Upper lobe of left lung (tissue), 6 donors: Measurements from ENCODE around the gene SYPL2. TPM values are rescaled to one million over a fixed set of nuclear protein-coding genes. Genes with fewer than 3 reads are reported as not detected.
A peak's percentile ranks its signal among the peaks of the same experiment; 100 is the strongest.

ENCODE experiments used
- ATAC-seq, 2 donors: fragments of 200-7000 bp; cut with Tn5 transposase; one replicate each; pipeline ENCODE4 v1.9.1; 2022; ENCODE audit warnings: mild to moderate bottlenecking in 2 of 2, moderate library complexity in 2 of 2; ENCODE audit not compliant: low FRiP score in 2 of 2
- DNase-seq, 2 donors: peaks; one replicate each; pipeline ENCODE4 v3.0.0-alpha.2; 2019 to 2020
- H3K27ac ChIP-seq, 4 donors: fragments of 200-600 bp; sonication (generic); one replicate each; pipeline ENCODE4 v1.5.1; 2016 to 2019
- H3K27me3 ChIP-seq, 4 donors: fragments of 200-600 bp; sonication (generic); one replicate each; pipeline ENCODE4 v1.5.1; 2017 to 2019
- H3K36me3 ChIP-seq, 4 donors: fragments of 200-600 bp; sonication (generic); one replicate each; pipeline ENCODE4 v1.5.1; 2016 to 2019
- H3K4me1 ChIP-seq, 4 donors: fragments of 200-600 bp; sonication (generic); one replicate each; pipeline ENCODE4 v1.5.1; 2018 to 2019
- H3K4me3 ChIP-seq, 4 donors: fragments of 200-600 bp; sonication (generic); one replicate each; pipeline ENCODE4 v1.5.1; 2017 to 2019; ENCODE audit warnings: mild to moderate bottlenecking in 2 of 4, moderate library complexity in 1 of 4
- H3K9me3 ChIP-seq, 4 donors: fragments of 200-600 bp; sonication (generic); one replicate each; pipeline ENCODE4 v1.5.1; 2018 to 2019
- CTCF ChIP-seq, 6 experiments: fragments of 450-650 bp in 4 of 6; fragments of 200-600 bp in 2 of 6; sonication (generic) in 2 of 6; IDR thresholded peaks; one replicate each; pipeline ENCODE4 v1.5.1; 2016 to 2019; ENCODE audit warnings: antibody characterized with exemption in 6 of 6
- EP300 ChIP-seq, 4 donors: sonication (generic); formaldehyde crosslinking; IDR thresholded peaks; one replicate each; pipeline ENCODE4 v1.5.1; 2017; ENCODE audit warnings: antibody characterized with exemption in 4 of 4, control low read depth in 2 of 4
- POLR2A ChIP-seq, 4 donors: fragments of 450-650 bp; IDR thresholded peaks; one replicate each; pipeline ENCODE4 v1.5.1; 2016 to 2017; ENCODE audit warnings: antibody characterized with exemption in 4 of 4, mild to moderate bottlenecking in 2 of 4
- POLR2AphosphoS5 ChIP-seq, 2 donors: sonication (generic); formaldehyde crosslinking; IDR thresholded peaks; one replicate each; pipeline ENCODE4 v1.5.1; 2017; ENCODE audit warnings: antibody characterized with exemption in 2 of 2
- WGBS, 2 donors: methylation state at CpG; one replicate each; pipeline ENCODE4 v1.1.5; 2017 to 2018; 5-methylcytosine and 5-hydroxymethylcytosine counted together
- total RNA-seq, 6 donors: library from RNA; depleted of rRNA in 4 of 6; stranded (reverse); fragments of >200 nt in 4 of 6; gene quantifications; one replicate each; pipeline versions ENCODE4 v1.1.0 to v1.2.1, GENCODE V29; 2016 to 2021
- donor health status: DM: no; HTN: no; CAD: no; lungs with moderate emphysema.
- donor health status: DM: no; HTN: yes; CAD: no; lungs with severe emphysema.

SYPL2 gene
- total RNA-seq, 6 donors from 2014 or later: 0.30 to 3.1 (median 1.1) TPM

GRCh38 chr1:109479901-109480300 is 13.6 kb downstream of the SYPL2 start:
- H3K4me1 ChIP-seq: peaks cover 12 to 16% (median 15%) of the 10 kb centered on the region in 4 donors

GRCh38 chr1:109481646-109482045 is 15.3 kb downstream of the SYPL2 start:
- no peak overlapping the region for H3K4me3 ChIP-seq
- DNase-seq (no peak), ATAC-seq (no peak)
- WGBS, 2 donors: 72 to 76% methylated on average over 2 of the region's 2 CpGs
- no peaks in the 10 kb centered on the region for H3K9me3 ChIP-seq
- no peaks in the 10 kb centered on the region for H3K36me3 ChIP-seq
- no peaks in the 10 kb centered on the region for H3K27me3 ChIP-seq
- no peak overlapping the region for H3K27ac ChIP-seq
- peaks cover 17 to 20% (median 19%) of the 10 kb centered on the region in 4 donors for H3K4me1 ChIP-seq
- no peak for TF ChIP-seq EP300 (IDR thresholded peaks at IDR 0.05)
- TF ChIP-seq CTCF (IDR thresholded peaks at IDR 0.05): no peak
- TF ChIP-seq POLR2A (IDR thresholded peaks at IDR 0.05): no peak
- no peak for TF ChIP-seq POLR2AphosphoS5 (IDR thresholded peaks at IDR 0.05)

More at GRCh38 chr1:109479901-109480300, 13.6 kb downstream of the SYPL2 start:
- Histone ChIP-seq H3K27me3 (no peaks in the 10 kb centered on the region), H3K4me3 (no peak overlapping the region), H3K36me3 (no peaks in the 10 kb centered on the region), H3K27ac (no peak overlapping the region), H3K9me3 (no peaks in the 10 kb centered on the region)
- no peak for ATAC-seq
- DNase-seq: no peak
- no peak for TF ChIP-seq POLR2A (IDR thresholded peaks at IDR 0.05)
- no peak for TF ChIP-seq EP300 (IDR thresholded peaks at IDR 0.05)
- no peak for TF ChIP-seq POLR2AphosphoS5 (IDR thresholded peaks at IDR 0.05)
- TF ChIP-seq CTCF (IDR thresholded peaks at IDR 0.05): no peak
- WGBS, 2 donors: 92 to 94% methylated on average over 2 to 3 of the region's 3 CpGs

- Histone ChIP-seq H3K4me3 (no peak overlapping the region), H3K27ac (no peak overlapping the region), H3K27me3 (no peaks in the 10 kb centered on the region), H3K4me1 (peaks cover 17 to 20% (median 19%) of the 10 kb centered on the region in 4 donors), H3K36me3 (no peaks in the 10 kb centered on the region), H3K9me3 (no peaks in the 10 kb centered on the region)
- ATAC-seq (no peak), DNase-seq (no peak)
- TF ChIP-seq POLR2A (IDR thresholded peaks at IDR 0.05) (no peak), EP300 (IDR thresholded peaks at IDR 0.05) (no peak), POLR2AphosphoS5 (IDR thresholded peaks at IDR 0.05) (no peak), CTCF (IDR thresholded peaks at IDR 0.05) (no peak)
Observed at GRCh38 chr1:109482242-109482641, 15.9 kb downstream of the SYPL2 start.

- Histone ChIP-seq H3K4me1 (peaks cover 17 to 20% (median 19%) of the 10 kb centered on the region in 4 donors), H3K4me3 (peak overlapping the region; percentile 54 to 81 (median 66)), H3K27me3 (no peaks in the 10 kb centered on the region), H3K36me3 (peaks cover 0 to 4% (median 2%) of the 10 kb centered on the region in 4 donors), H3K27ac (peak overlapping the region in 2 of 4 donors; percentile 22 to 97), H3K9me3 (no peaks in the 10 kb centered on the region)
- ATAC-seq: peak; percentile 25 to 53
- DNase-seq: peak in 1 of 2 donors; percentile 88
- WGBS, 2 donors: 12 to 21% methylated on average over 12 to 29 of the region's 29 CpGs
- no peak for TF ChIP-seq EP300 (IDR thresholded peaks at IDR 0.05)
- TF ChIP-seq POLR2A (IDR thresholded peaks at IDR 0.05): no peak
- no peak for TF ChIP-seq POLR2AphosphoS5 (IDR thresholded peaks at IDR 0.05)
- no peak for TF ChIP-seq CTCF (IDR thresholded peaks at IDR 0.05)
Observed at GRCh38 chr1:109482791-109483671, 16.7 kb downstream of the SYPL2 start.
